Right ventricle myocardium superior (tissue), 1 donor: ENCODE results near the gene CCL4. TPM values are rescaled to one million over a fixed set of nuclear protein-coding genes. Genes with fewer than 3 reads are reported as not detected.
"Not testable (repeated sequence)": the region's sequence is repeated elsewhere in the genome, so short reads cannot be mapped to it uniquely, and the experiment has no call there.

Source experiments
- ATAC-seq: fragments of 200-7000 bp; cut with Tn5 transposase; one replicate; pipeline ENCODE4 v1.9.1; 2020; ENCODE audit warnings: mild to moderate bottlenecking; ENCODE audit not compliant: poor library complexity
- DNase-seq: peaks from one replicate; pipeline ENCODE4 v3.0.0-alpha.2; 2020
- intact Hi-C: fragments of 100-400 bp; cut with DNase I; formaldehyde crosslinking; loops from one replicate; pipeline ENCODE4 v1.11.2; 2022
- total RNA-seq: library from RNA; stranded (reverse); fragmentation: NEBNext Ultra II Directional; extraction: Animal tissue kit (Norgen Biotek cat#: 25700); gene quantifications from one replicate; pipeline ENCODE4 v1.2.1, GENCODE V29; 2021
- donor health status: DM: no; HTN: yes; CAD: no; lungs with severe emphysema.

CCL4 gene
- total RNA-seq, 1 donor from 2014 or later, result 0.62 TPM

- DNase-seq (no peak), ATAC-seq (no peak)
- intact Hi-C loops, result no loop called here
These were observed 7.5 kb downstream of the CCL4 start for GRCh38 chr17:36111068-36111490.

GRCh38 chr17:36112572-36112971, 8.9 kb downstream of the CCL4 start:
- ATAC-seq (no peak), DNase-seq (no peak)
- intact Hi-C loops, result no loop called here

GRCh38 chr17:36113131-36113530, 9.5 kb downstream of the CCL4 start:
- ATAC-seq, DNase-seq, intact Hi-C loops: not testable (repeated sequence)

- DNase-seq, intact Hi-C loops, ATAC-seq: not testable (repeated sequence)
These were observed 11.5 kb downstream of the CCL4 start for GRCh38 chr17:36114971-36115648.

- intact Hi-C loops, ATAC-seq, DNase-seq: not testable (repeated sequence)
These were observed 12.0 kb downstream of the CCL4 start for GRCh38 chr17:36115649-36115977.

DNA sequence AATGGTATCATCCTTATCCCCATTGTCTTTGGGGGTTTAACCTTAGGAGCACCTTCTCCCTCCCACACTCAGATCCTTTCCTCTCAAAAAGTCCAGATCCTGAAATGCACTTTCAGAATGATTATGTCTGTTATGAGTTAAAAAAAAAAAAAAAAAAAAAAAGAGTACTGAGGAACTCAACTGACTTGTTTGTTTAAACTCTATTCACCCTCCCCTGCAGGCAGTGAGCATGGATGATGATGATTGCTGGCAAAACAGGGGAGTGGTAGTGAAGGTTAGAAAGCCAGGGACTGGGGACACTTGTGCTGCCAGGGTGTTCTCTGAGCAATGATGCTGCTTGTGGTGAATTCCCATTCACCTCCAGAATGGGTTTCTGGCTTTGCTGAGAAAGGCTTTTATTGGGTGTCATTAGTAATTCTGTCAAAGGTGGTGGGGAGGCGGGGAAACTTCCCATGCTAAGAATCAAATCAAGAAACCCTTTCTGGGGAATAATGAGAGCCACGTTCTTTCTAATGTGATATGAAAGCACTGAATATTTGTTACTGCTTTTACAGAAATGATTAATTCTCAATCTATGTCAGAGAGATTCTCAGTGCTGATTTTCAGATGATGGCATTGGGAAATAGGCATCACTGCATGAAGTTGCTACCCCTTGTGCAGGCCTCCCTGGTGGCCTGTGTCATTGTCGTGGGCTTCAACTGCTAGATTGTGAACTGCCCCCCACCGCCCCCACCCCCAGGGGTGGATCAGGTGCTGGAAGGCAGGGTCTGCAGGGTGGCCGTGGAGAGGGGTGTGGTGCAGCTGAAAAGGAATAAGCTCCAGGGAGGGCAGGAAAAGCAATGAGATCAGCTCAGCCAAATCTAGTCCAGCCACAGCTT, 14.1 kb downstream of the CCL4 start:
- ATAC-seq (no peak), DNase-seq (no peak)
- intact Hi-C loops, result no loop called here

GRCh38 chr17:36118477-36119353, 15.1 kb downstream of the CCL4 start:
- no peak for ATAC-seq
- DNase-seq, result no peak
- intact Hi-C loops, result no loop called here

DNA sequence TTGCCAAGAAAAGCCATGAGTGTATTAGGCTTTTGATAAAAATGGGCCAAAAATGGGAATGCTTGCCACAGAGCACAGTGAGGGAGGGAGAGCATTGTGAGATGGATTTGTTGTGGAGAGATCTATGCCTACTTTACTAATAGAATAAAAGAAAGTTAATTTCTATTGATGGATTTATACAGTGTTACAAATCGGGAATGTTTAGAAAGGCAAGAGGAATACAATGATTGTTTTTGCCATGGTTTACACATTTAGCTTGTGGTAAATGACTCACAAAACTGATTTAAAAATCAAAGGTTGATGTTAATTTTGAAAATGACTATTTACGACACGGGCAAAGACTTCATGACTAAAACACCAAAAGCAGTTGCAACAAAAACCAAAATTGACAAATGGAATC, 16.6 kb downstream of the CCL4 start:
- no peak for DNase-seq
- no peak for ATAC-seq
- intact Hi-C loops, result no loop called here

GRCh38 chr17:36121099-36121498, 17.5 kb downstream of the CCL4 start:
- ATAC-seq, intact Hi-C loops, DNase-seq: not testable (repeated sequence)

GRCh38 chr17:36123431-36123830, 19.8 kb downstream of the CCL4 start:
- intact Hi-C loops, result no loop called here
- DNase-seq (no peak), ATAC-seq (no peak)

DNA sequence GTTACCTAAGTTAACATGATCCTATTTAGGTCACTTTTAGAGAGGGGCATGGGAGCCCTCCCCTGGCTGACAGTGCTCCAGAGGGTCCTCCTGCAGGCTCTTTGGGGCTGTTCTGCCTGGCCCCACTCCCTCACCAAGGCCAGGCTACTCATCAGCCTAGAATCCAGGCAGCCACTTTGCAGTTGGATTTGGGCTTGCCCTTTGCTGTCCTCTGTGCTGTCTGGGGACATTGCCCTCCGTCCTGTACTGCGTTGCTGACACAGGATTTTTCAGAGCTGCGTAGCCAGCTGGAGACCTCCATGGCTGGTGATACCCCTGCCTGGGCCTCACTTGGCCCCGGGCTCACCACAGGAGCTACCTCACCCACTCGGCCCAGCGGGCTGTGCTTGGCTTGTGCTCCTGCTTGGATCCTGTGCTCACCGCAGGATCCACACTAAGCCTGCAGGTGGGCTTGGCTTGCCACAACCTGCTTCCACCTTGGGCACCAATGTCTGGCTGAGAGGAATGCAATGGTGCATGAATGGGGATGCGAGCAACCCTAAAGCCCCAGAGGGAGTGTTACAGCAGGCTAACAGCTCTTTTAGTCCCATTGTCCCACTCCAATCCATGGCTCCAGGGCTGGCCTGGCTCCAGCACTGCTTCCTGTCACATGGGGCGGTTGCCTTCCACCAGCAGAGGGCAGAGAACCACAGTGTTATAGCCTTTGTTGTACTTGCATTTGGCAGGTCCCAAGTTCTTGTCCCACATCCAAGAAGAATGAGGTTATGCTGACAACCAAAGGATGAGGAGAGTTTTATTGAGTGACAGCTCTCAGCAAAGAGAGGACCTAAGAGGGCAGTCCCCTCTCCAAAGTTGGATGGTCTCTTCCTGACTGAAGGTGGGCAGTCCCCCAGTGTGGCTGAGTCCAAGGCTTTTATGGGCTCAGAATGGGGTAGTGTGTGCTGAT, 21.5 kb downstream of the CCL4 start:
- intact Hi-C loops, result no loop called here
- ATAC-seq (no peak), DNase-seq (no peak)

DNA sequence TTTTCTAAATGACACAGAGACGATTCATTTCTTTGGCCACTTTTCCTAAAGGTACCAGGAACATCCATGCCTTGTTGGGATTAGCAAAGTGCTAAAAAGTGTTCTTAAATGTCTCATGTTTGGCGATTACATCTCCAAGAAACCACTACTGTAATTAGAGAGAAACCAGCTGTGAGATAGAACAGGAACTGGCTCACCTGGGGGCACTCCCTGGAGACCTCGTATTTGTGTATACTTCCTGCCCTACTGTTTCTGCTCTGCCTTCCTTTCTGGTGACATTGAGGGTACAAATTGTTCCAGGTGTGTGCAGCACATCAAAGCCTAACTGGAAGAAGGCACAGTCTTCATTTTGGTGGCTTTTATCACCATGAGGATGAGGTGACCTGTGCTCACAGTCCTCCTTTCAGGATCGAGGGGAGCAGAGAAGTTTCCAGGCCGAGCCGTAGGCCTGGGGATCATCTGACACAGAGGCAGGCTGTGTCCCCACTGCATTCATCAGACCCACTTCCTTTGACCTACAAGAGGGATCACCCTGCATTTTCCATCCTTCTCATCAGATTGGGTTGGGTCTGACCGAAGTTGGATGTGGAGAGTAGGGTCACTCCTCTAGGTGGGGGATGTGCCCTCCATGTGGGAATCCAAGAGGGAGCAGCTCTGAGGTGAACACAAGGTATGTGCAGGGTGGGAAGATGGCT, 23.7 kb downstream of the CCL4 start:
- intact Hi-C loops, result no loop called here
- ATAC-seq (no peak), DNase-seq (no peak)

DNA sequence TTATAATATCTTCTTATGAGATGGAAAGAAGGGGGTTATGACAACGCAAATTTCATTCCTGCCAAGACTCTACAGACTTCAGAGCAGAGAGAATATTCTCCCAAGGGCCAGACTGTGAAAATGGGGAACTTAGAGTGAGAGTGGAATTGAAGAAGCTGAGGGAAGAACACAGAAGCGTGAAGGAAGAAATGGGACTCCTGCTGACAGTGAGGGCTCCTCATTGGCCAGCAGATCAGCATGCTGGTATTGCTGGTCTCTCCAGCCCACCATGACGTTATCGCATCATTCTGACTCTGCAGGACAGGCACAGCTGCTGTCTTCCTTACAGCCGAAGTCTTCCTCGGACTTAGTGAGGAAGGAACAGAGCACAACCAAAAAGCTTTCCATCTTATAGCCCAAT, 24.3 kb downstream of the CCL4 start:
- no peak for ATAC-seq
- intact Hi-C loops, result no loop called here
- DNase-seq, result no peak

DNA sequence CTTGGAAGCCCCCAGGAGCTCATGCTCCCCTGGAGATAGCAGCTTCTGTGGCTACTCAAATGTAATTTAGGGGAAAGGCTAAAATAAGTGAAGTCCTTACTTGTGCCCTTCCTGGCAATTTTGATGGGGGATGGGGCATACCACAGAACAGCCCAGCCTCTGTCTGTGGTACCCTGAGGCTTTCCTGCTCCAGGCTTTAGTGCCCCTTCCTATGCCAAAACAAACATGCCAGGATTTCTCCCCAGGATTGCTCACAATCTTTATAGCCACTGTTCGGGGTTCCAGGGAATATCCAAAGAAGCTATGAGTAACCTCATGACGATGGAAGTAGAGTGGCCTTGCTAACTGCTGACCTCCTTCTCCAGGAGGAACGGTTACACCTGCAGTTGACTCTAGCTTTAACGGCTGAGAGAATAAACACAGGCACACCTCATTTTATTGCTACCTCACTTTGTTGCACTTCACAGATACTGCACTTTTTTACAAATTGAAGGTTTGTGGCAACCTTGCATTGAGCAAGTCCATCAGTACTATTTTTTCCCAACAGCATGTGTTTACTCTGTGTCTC, 24.9 kb downstream of the CCL4 start:
- DNase-seq (no peak), ATAC-seq (no peak)
- intact Hi-C loops, result no loop called here

- intact Hi-C loops, result no loop called here
- DNase-seq (no peak), ATAC-seq (no peak)
These were observed 26.0 kb downstream of the CCL4 start for GRCh38 chr17:36129616-36130015.

- DNase-seq (no peak), ATAC-seq (no peak)
- intact Hi-C loops, result no loop called here
These were observed 26.7 kb downstream of the CCL4 start for GRCh38 chr17:36130346-36130745.

DNA sequence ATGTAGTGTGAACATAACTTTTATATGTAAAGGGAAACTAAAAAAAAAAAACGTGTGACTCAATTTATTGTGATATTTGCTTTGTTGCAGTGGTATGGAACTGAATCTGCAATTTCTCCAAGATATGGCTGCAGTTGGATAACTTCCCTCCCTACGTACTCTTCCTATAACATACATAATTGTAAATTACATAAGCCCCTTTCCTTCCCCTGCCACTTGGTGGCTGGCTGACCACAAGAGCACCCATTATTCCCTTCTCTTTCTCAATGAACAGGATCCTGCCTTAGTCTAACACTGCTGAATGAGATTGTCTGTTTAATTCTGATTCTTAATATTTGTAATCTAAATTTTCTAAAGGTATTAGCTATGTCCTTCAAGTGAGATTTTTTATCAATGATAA, 27.8 kb downstream of the CCL4 start:
- ATAC-seq (no peak), DNase-seq (no peak)
- intact Hi-C loops, result no loop called here
